Measurements from ENCODE around the gene IL6ST. TPM values are rescaled to one million over a fixed set of nuclear protein-coding genes. Genes with fewer than 3 reads are reported as not detected.

IL6ST gene
- total RNA-seq, 1 donor from 2014 or later, result 192 TPM

- no peak overlapping the region for H3K27ac ChIP-seq
- no peaks in the 10 kb centered on the region for H3K27me3 ChIP-seq
- peaks cover 0 to 4% of the 10 kb centered on the region in 2 donors for H3K4me1 ChIP-seq
- H3K9me3 ChIP-seq, result no peaks in the 10 kb centered on the region
- TF ChIP-seq CTCF (IDR thresholded peaks at IDR 0.05), result no peak
- intact Hi-C loops (cut with DNase I), result loop anchor here (10.0 kb wide), 1 partner anchor 902 kb away; no protein-coding TSS in a partner anchor
- no peak for DNase-seq (ENCODE audit: low spot score in 2 of 2)
- no peak overlapping the region for H3K4me3 ChIP-seq
- H3K36me3 ChIP-seq, result peaks cover 0 to 5% of the 10 kb centered on the region in 2 donors
Measured at GRCh38 chr5:55932700-55933099, 62.1 kb downstream of the IL6ST start.

- TF ChIP-seq CTCF (IDR thresholded peaks at IDR 0.05), result no peak
- DNase-seq (ENCODE audit: low spot score in 2 of 2), result no peak
- no peaks in the 10 kb centered on the region for H3K9me3 ChIP-seq
- H3K4me3 ChIP-seq, result no peak overlapping the region
- H3K27ac ChIP-seq, result no peak overlapping the region
- H3K4me1 ChIP-seq, result no peaks in the 10 kb centered on the region
- intact Hi-C loops (cut with DNase I), result no loop called here
- no peaks in the 10 kb centered on the region for H3K36me3 ChIP-seq
- H3K27me3 ChIP-seq, result no peaks in the 10 kb centered on the region
Measured at GRCh38 chr5:55929020-55929799, 65.6 kb downstream of the IL6ST start.

GRCh38 chr5:55927861-55928655, 66.7 kb downstream of the IL6ST start:
- Histone ChIP-seq H3K36me3 (no peaks in the 10 kb centered on the region), H3K9me3 (no peaks in the 10 kb centered on the region), H3K27me3 (no peaks in the 10 kb centered on the region), H3K4me1 (no peaks in the 10 kb centered on the region), H3K27ac (no peak overlapping the region), H3K4me3 (no peak overlapping the region)
- no peak for DNase-seq (ENCODE audit: low spot score in 2 of 2)
- intact Hi-C loops (cut with DNase I), result no loop called here
- no peak for TF ChIP-seq CTCF (IDR thresholded peaks at IDR 0.05)

- intact Hi-C loops (cut with DNase I), result no loop called here
- Histone ChIP-seq H3K4me3 (no peak overlapping the region), H3K36me3 (no peaks in the 10 kb centered on the region), H3K27me3 (no peaks in the 10 kb centered on the region), H3K9me3 (no peaks in the 10 kb centered on the region), H3K4me1 (no peaks in the 10 kb centered on the region), H3K27ac (no peak overlapping the region)
- TF ChIP-seq CTCF (IDR thresholded peaks at IDR 0.05), result no peak
- DNase-seq (ENCODE audit: low spot score in 2 of 2), result no peak
Measured at GRCh38 chr5:55926476-55926875, 68.3 kb downstream of the IL6ST start.

- DNase-seq (ENCODE audit: low spot score in 2 of 2), result no peak
- intact Hi-C loops (cut with DNase I), result no loop called here
- H3K27ac ChIP-seq, result no peak overlapping the region
Measured at GRCh38 chr5:55925712-55926111, 69.1 kb downstream of the IL6ST start.

More at GRCh38 chr5:55925712-55926111, 69.1 kb downstream of the IL6ST start:
- Histone ChIP-seq H3K9me3 (no peaks in the 10 kb centered on the region), H3K4me1 (no peaks in the 10 kb centered on the region), H3K4me3 (no peak overlapping the region), H3K36me3 (no peaks in the 10 kb centered on the region), H3K27me3 (no peaks in the 10 kb centered on the region)
- TF ChIP-seq CTCF (IDR thresholded peaks at IDR 0.05), result no peak
